Trophoblast cell (in vitro differentiated cells and primary cell): Measurements from ENCODE around the gene PARP1.

Source experiments
- DNase-seq, 2 donors: peaks; one replicate each; pipeline ENCODE4 v3.0.0-alpha.2; 2016
- H2AFZ ChIP-seq: 2 replicates; pipeline ENCODE4 v1.6.1; 2013; ENCODE audit warnings: low read length, moderate library complexity, mild to moderate bottlenecking; ENCODE audit not compliant: insufficient read depth, poor library complexity
- H2AK5ac ChIP-seq: 2 replicates; pipeline ENCODE4 v1.6.1; 2013; ENCODE audit warnings: mild to moderate bottlenecking, low read length
- H2BK120ac ChIP-seq: 2 replicates; pipeline ENCODE4 v1.6.1; 2013; ENCODE audit warnings: low read length, mild to moderate bottlenecking, moderate library complexity; ENCODE audit not compliant: insufficient read depth, poor library complexity
- H2BK12ac ChIP-seq: 2 replicates; pipeline ENCODE4 v1.6.1; 2013; ENCODE audit warnings: mild to moderate bottlenecking, low read length, moderate library complexity
- H2BK5ac ChIP-seq: 2 replicates; pipeline ENCODE4 v1.6.1; 2013; ENCODE audit warnings: low read length, low read depth, moderate library complexity, mild to moderate bottlenecking; ENCODE audit not compliant: poor library complexity
- H3K14ac ChIP-seq: 2 replicates; pipeline ENCODE4 v1.6.1; 2013; ENCODE audit warnings: mild to moderate bottlenecking, low read length
- H3K18ac ChIP-seq: 2 replicates; pipeline ENCODE4 v1.6.1; 2013; ENCODE audit warnings: mild to moderate bottlenecking, low read length
- H3K23ac ChIP-seq: 2 replicates; pipeline ENCODE4 v1.6.1; 2013; ENCODE audit warnings: low read length
- H3K27ac ChIP-seq: 2 replicates; pipeline ENCODE4 v1.5.1; 2013; ENCODE audit warnings: low read depth, mild to moderate bottlenecking, inconsistent platforms, low read length, moderate library complexity
- H3K27me3 ChIP-seq: 2 replicates; pipeline ENCODE4 v1.6.1; 2013; ENCODE audit warnings: inconsistent platforms, mild to moderate bottlenecking, low read length, moderate library complexity; ENCODE audit not compliant: insufficient read depth
- H3K36me3 ChIP-seq, 2 experiments: 1 replicate in 1 of 2; 2 replicates in 1 of 2; pipeline ENCODE4 v1.6.1; 2013; ENCODE audit warnings: low read length in 2 of 2, mild to moderate bottlenecking in 2 of 2, moderate library complexity in 1 of 2; ENCODE audit not compliant: insufficient read depth in 2 of 2, control insufficient read depth in 1 of 2
- H3K4ac ChIP-seq: 2 replicates; pipeline ENCODE4 v1.6.1; 2013; ENCODE audit warnings: low read depth, mild to moderate bottlenecking, low read length, moderate library complexity
- H3K4me1 ChIP-seq, 2 experiments: 1 replicate in 1 of 2; 2 replicates in 1 of 2; pipeline ENCODE4 v1.6.1; 2013; ENCODE audit warnings: low read length in 2 of 2, mild to moderate bottlenecking in 2 of 2, moderate library complexity in 1 of 2; ENCODE audit not compliant: insufficient read depth in 2 of 2, control insufficient read depth in 1 of 2
- H3K4me2 ChIP-seq: 2 replicates; pipeline ENCODE4 v1.6.1; 2013; ENCODE audit warnings: inconsistent platforms, mild to moderate bottlenecking, low read length, moderate library complexity
- H3K4me3 ChIP-seq: 2 replicates; pipeline ENCODE4 v1.5.1; 2013; ENCODE audit warnings: mild to moderate bottlenecking, low read depth, low read length, inconsistent platforms
- H3K79me1 ChIP-seq: one replicate; pipeline ENCODE4 v1.6.1; 2013; ENCODE audit warnings: low read length
- H3K79me2 ChIP-seq: 2 replicates; pipeline ENCODE4 v1.6.1; 2013; ENCODE audit warnings: low read length, mild to moderate bottlenecking; ENCODE audit not compliant: control insufficient read depth, insufficient read depth, poor library complexity
- H3K9ac ChIP-seq: 2 replicates; pipeline ENCODE4 v1.6.1; 2013; ENCODE audit warnings: mild to moderate bottlenecking, low read length
- H3K9me3 ChIP-seq: 2 replicates; pipeline ENCODE4 v1.6.1; 2013; ENCODE audit warnings: low read depth, mild to moderate bottlenecking, control low read depth, inconsistent platforms, low read length; ENCODE audit not compliant: insufficient read depth
- H4K12ac ChIP-seq: 2 replicates; pipeline ENCODE4 v1.6.1; 2013; ENCODE audit warnings: low read depth, mild to moderate bottlenecking, low read length, moderate library complexity
- H4K8ac ChIP-seq: 2 replicates; pipeline ENCODE4 v1.6.1; 2013; ENCODE audit warnings: low read depth, mild to moderate bottlenecking, low read length, moderate library complexity
- H4K91ac ChIP-seq: one replicate; pipeline ENCODE4 v1.6.1; 2013; ENCODE audit warnings: low read depth, mild to moderate bottlenecking, low read length, moderate library complexity
- WGBS: extraction: QIAGEN DNeasy Blood & Tissue Kit; methylation state at CpG from one replicate; pipeline ENCODE4 v1.1.7; 2013; ENCODE audit warnings: missing lambda C conversion rate; ENCODE audit not compliant: insufficient read length, insufficient coverage; ENCODE audit errors: extremely low coverage; 5-methylcytosine and 5-hydroxymethylcytosine counted together

The PARP1 gene

GRCh38 chr1:226349801-226350518, 57.9 kb downstream of the PARP1 start:
- H2AK5ac ChIP-seq: no peak overlapping the region
- H4K91ac ChIP-seq: no peak overlapping the region
- no CpG with 5 or more reads among the region's 18 CpGs for WGBS
- no peaks in the 10 kb centered on the region for H3K79me1 ChIP-seq
- no peaks in the 10 kb centered on the region for H3K79me2 ChIP-seq
- H4K12ac ChIP-seq: no peak overlapping the region
- H3K23ac ChIP-seq: no peak overlapping the region
- H3K27me3 ChIP-seq: no peaks in the 10 kb centered on the region
- H3K4me1 ChIP-seq: peaks cover 6% of the 10 kb centered on the region in 2 experiments
- no peak overlapping the region for H4K8ac ChIP-seq
- peak; percentile 56 to 76 for DNase-seq
- H3K4me2 ChIP-seq: no peak overlapping the region
- no peaks in the 10 kb centered on the region for H3K36me3 ChIP-seq
- H3K27ac ChIP-seq: no peak overlapping the region
- H2BK12ac ChIP-seq: no peak overlapping the region
- no peak overlapping the region for H3K14ac ChIP-seq
- H2BK120ac ChIP-seq: no peak overlapping the region
- H3K18ac ChIP-seq: no peak overlapping the region
- no peaks in the 10 kb centered on the region for H3K9me3 ChIP-seq
- no peak overlapping the region for H3K4me3 ChIP-seq
- H2BK5ac ChIP-seq: no peak overlapping the region
- no peak overlapping the region for H2AFZ ChIP-seq
- no peak overlapping the region for H3K9ac ChIP-seq
- H3K4ac ChIP-seq: no peak overlapping the region

- H3K27me3 ChIP-seq: no peaks in the 10 kb centered on the region
- no peak overlapping the region for H4K91ac ChIP-seq
- DNase-seq: no peak
- no peak overlapping the region for H3K4me3 ChIP-seq
- no peaks in the 10 kb centered on the region for H3K79me1 ChIP-seq
- H3K9ac ChIP-seq: no peak overlapping the region
- H2BK120ac ChIP-seq: no peak overlapping the region
- H4K8ac ChIP-seq: no peak overlapping the region
- H3K4me2 ChIP-seq: no peak overlapping the region
- H2AFZ ChIP-seq: no peak overlapping the region
- H2BK5ac ChIP-seq: no peak overlapping the region
- H3K9me3 ChIP-seq: no peaks in the 10 kb centered on the region
- no peak overlapping the region for H3K14ac ChIP-seq
- H3K4ac ChIP-seq: no peak overlapping the region
- H3K36me3 ChIP-seq: no peaks in the 10 kb centered on the region
- no peaks in the 10 kb centered on the region for H3K79me2 ChIP-seq
- no peak overlapping the region for H2AK5ac ChIP-seq
- H3K18ac ChIP-seq: no peak overlapping the region
- H3K4me1 ChIP-seq: peaks cover 6% of the 10 kb centered on the region in 2 experiments
- no CpG with 5 or more reads among the region's 11 CpGs for WGBS
- no peak overlapping the region for H3K23ac ChIP-seq
- no peak overlapping the region for H4K12ac ChIP-seq
- no peak overlapping the region for H2BK12ac ChIP-seq
- no peak overlapping the region for H3K27ac ChIP-seq
Measured at GRCh38 chr1:226349081-226349480, 58.8 kb downstream of the PARP1 start.

- no peak overlapping the region for H2BK120ac ChIP-seq
- DNase-seq: no peak
- no peaks in the 10 kb centered on the region for H3K4me1 ChIP-seq
- H3K9ac ChIP-seq: no peak overlapping the region
- no peak overlapping the region for H4K12ac ChIP-seq
- H2BK12ac ChIP-seq: no peak overlapping the region
- no peaks in the 10 kb centered on the region for H3K36me3 ChIP-seq
- no peak overlapping the region for H3K4me3 ChIP-seq
- H3K27ac ChIP-seq: no peak overlapping the region
- no peak overlapping the region for H2AK5ac ChIP-seq
- no peak overlapping the region for H2BK5ac ChIP-seq
- peaks cover 4% of the 10 kb centered on the region for H3K9me3 ChIP-seq
- H3K18ac ChIP-seq: no peak overlapping the region
- H4K91ac ChIP-seq: no peak overlapping the region
- WGBS: no CpG with 5 or more reads among the region's 8 CpGs
- no peaks in the 10 kb centered on the region for H3K79me1 ChIP-seq
- H3K79me2 ChIP-seq: no peaks in the 10 kb centered on the region
- no peak overlapping the region for H3K4ac ChIP-seq
- no peak overlapping the region for H3K4me2 ChIP-seq
- H3K14ac ChIP-seq: no peak overlapping the region
- H3K27me3 ChIP-seq: no peaks in the 10 kb centered on the region
- H4K8ac ChIP-seq: no peak overlapping the region
- H2AFZ ChIP-seq: no peak overlapping the region
- H3K23ac ChIP-seq: no peak overlapping the region
Measured at GRCh38 chr1:226344441-226345259, 63.2 kb downstream of the PARP1 start.

- no peak overlapping the region for H3K27ac ChIP-seq
- H2AK5ac ChIP-seq: no peak overlapping the region
- DNase-seq: no peak
- no peak overlapping the region for H3K18ac ChIP-seq
- no peaks in the 10 kb centered on the region for H3K4me1 ChIP-seq
- H3K79me1 ChIP-seq: no peaks in the 10 kb centered on the region
- no peak overlapping the region for H4K12ac ChIP-seq
- no peak overlapping the region for H3K4ac ChIP-seq
- H4K91ac ChIP-seq: no peak overlapping the region
- H3K9ac ChIP-seq: no peak overlapping the region
- no peaks in the 10 kb centered on the region for H3K79me2 ChIP-seq
- H3K36me3 ChIP-seq: no peaks in the 10 kb centered on the region
- no peak overlapping the region for H3K14ac ChIP-seq
- H2AFZ ChIP-seq: no peak overlapping the region
- H2BK12ac ChIP-seq: no peak overlapping the region
- WGBS: no CpG with 5 or more reads among the region's 2 CpGs
- no peak overlapping the region for H2BK5ac ChIP-seq
- no peak overlapping the region for H3K4me2 ChIP-seq
- H3K9me3 ChIP-seq: peaks cover 6% of the 10 kb centered on the region
- H4K8ac ChIP-seq: no peak overlapping the region
- no peaks in the 10 kb centered on the region for H3K27me3 ChIP-seq
- no peak overlapping the region for H3K4me3 ChIP-seq
- H2BK120ac ChIP-seq: no peak overlapping the region
- no peak overlapping the region for H3K23ac ChIP-seq
Measured at GRCh38 chr1:226342656-226343055, 65.2 kb downstream of the PARP1 start.
